NCI-H2196 treated with DMSO at 0.1 percent for 48 hours (cell line): ENCODE results near the gene PRKCI.
"Not testable (repeated sequence)": the region's sequence is repeated elsewhere in the genome, so short reads cannot be mapped to it uniquely, and the experiment has no call there.

Experiments
- DNase-seq: peaks from one replicate; lab custom pipeline; 2025; ENCODE audit not compliant: unreplicated experiment; lab: John Stamatoyannopoulos, UW

Gene PRKCI

DNA sequence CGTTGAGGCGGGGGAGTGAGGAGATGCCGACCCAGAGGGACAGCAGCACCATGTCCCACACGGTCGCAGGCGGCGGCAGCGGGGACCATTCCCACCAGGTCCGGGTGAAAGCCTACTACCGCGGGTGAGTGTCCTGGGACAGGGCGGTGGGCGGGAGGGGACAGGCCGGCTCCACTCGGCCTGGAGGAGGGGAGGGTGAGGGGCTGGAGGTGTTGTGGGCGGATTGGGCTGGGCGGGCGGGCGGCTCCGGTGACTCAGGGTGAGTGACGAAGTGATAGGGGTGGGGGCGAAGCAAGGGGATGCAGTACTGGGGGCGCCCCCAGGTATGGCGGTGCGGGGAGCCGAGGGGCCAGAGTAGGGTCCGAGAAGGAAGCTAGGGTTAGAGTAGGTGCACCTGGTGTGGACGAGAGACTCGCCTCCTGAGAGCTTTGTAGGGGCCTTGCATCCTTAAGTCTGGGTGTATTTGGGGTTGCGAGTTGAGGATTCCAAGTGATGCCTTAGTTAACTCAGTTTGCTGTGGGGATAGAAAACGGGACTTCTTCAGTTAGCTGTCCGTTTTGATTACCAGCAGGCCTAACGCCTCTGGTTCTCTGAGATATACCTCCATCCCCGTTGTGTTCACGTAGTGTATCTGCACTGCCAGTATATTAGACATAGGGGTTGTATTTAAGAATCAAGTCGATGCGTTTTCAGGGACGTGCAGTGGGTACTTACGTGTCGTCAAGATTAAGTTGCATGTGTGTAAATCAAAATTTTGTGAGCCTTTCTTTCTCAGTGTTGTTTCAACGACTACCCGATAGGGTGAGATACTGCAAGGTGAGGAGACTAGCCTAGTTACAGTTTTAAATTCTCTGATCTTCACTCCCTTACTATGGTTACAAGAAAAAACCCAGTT lies 670 bp downstream of the PRKCI start:
- DNase-seq, result no peak

DNA sequence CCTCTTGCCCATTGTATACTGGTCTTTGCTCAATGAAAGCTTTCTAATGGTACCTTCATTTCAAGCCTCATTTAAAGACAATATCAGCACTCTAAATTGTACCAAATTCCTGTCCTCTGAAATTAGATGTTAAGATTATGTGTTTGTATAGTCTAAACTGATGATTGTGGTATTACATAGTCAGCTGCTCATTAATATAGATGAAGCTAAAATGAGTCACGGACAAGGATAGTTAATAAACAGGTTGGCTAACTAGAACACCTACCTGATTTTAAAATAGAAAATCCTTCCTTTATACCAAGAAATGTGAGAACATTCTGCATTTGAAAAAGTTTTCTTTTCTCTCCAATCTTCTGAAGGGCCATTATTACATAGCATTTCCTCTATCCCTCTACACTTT lies 2.9 kb downstream of the PRKCI start:
- no peak for DNase-seq

DNA sequence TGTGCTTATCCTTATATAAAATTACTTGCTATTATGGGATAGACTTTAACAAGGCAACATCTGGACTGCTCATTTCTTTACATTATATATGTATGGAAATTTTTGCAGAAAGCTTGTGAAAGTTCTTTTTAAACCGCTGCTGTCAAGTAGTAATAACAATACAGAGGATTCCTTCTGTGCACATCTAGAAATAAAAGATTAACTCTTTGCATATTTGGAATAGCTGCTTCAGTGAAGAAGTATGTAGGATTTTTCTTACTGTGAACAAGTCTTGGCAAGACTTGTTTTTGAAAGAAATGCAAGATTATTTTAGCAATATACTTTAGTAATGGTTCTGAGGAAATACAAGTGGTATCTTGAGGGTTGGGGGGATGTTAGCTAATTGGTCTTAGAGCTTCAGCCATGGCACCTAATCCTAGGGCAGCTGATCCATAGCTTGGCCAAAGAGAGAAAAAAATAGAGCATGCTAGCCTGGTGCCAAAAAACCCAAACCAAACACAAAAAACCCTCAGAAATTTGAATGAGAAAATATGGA lies 4.3 kb downstream of the PRKCI start:
- DNase-seq, result no peak

DNA sequence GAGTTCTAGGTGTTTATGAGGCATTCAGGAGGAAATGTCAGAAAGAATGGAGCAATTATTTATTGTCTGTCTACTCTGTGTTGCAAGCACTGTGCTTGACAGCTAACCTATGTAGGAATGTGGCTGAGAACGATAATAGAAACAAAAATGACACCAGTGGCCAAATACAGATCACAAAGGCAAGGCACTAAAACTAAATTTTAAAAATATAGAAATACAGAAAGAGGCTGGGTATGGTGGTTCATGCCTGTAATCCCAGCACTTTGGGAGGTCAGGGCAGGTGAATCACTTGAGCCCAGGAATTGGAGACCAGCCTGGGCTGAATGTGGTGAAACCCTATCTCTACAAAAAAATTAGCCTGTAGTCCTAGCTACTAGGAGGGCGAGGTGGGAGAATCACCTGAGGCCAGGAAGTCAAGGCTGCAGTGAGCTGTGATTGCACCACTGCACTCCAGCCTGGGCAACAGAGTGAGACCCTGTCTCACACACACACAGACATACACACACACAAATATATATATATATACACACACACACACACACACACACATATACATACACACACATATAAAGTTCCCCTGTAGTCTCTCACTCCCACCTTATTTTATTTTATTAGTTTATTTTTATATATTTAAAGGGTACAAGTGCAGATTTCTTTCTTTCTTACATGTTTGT lies 6.0 kb downstream of the PRKCI start:
- DNase-seq, result no peak

DNA sequence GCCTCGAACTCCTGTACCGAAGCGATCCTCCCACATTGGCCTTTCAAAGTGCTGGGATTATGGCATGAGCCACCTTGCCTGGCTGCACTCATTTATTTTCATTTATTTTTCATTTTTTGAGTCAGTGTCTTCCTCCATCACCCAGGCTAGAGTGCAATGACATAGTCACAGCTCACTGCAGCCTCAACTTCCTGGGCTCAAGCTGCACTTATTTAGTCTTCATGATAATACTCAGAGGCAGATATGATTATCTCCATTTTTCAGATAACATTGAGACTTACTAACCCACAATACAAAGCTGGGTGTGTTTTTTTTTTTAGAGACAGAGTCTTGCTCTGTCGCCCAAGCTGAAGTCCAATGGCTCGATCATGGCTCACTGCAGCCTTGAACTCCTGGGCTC lies 10.0 kb downstream of the PRKCI start:
- no peak for DNase-seq

DNA sequence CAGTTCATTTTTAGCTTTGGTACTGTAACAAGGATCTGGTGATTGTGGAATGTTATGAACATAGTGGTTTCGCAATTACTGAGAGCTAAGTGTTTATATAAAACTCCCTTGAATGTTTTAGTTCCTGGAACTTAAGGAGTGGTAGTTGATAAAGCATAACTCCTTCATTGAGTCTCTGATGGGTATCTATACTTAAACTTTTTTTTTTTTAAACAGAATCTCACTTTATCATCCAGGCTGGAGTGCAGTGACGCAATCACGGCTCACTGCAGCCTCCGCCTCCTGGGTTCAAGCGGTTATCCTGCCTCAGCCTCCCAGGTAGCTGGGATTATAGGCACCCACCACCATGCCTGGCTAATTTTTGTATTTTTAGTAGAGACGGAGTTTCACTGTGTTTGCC lies 11.3 kb downstream of the PRKCI start:
- no peak for DNase-seq

DNA sequence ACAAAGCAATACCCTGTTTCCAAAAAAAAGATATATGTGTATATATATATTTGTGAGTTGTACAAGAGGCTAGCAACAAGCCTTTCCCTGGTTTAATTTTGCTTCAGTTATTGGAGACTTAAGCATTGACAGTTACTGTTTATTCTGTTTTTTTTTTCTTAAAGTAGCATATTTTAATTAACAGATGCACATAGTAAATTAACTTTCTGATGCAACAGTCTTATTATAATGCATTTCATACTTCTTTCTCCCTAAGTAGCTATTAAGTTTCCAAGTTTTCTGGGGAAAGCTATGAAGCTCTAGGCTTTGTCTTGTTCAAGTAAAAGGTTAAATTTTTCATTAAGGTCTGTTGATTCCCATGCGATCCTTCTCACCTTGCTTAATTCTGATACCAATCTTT lies 17.9 kb downstream of the PRKCI start:
- DNase-seq, result no peak

DNA sequence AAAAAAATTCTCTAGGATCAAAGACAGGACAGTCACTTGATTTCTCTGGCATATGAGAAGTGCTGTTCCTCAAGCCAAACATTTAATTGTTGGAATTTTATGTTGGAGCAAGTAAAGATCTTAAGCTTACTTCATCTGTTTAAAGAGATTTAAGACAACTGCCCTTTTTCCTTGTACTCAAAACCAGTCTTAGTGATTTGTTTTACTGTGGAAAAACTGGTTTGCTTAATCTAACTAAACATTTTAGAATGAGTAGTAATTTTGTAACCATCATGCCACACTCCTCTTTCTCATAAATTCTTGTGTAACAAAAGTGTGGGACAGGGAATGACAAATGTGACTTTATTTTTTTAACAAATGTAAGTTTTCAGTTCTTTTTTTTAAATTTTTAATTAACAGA lies 18.4 kb downstream of the PRKCI start:
- no peak for DNase-seq

DNA sequence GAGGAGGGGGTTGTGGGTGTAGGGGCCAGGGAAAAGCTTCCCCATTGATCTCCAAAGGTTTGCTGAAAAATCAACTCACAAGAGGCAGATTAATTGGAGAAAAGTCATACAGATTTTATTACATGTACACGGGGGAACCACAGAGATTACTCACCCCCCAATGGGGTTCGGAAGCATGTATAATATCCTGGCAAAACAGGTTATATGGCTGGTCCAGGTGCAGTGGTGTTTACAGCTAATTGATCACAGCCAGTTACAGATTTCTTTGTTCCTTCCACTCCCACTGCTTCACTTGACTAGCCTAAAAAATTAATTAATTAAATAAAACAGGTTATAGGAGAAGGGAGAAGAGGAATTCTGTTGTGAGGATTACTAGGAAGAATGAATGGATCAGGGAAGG lies 22.4 kb downstream of the PRKCI start:
- no peak for DNase-seq

DNA sequence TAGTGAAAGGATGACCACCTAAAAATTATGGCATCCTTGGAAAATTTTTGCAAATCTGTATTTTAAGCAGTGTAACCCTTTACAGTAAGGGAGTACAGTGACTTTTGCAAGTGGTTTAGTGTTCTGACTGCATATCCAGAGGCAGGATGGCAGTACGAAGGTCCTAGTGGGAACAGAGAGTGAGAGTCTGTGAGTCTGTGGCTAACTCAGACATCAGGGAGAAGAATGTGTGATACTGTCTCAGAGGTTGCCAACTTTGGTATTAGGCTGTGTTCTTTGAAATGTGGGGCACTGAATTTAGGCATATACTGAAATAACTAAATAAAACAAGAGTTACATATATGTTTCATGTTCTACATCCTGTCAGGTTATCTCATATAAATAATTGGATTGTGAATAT lies 25.7 kb downstream of the PRKCI start:
- no peak for DNase-seq

DNA sequence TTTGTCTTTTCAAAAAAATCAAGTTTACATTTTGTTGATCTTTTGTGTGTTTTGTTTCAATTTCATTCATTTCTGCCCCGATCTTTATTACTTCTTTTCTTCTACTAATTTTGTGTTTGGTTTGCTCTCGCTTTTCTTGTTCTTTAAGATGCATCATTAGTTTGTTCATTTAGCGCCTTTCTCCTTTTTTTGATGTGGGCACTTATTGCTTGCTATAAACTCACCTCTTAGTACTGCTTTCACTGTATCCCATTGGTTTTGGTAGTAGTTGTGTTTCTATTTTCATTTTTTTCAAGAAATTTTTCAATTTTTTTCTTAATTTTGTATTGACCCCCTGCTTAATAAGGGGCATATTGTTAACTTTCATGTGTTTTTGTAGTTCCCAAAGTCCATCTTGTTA lies 34.4 kb downstream of the PRKCI start:
- no peak for DNase-seq

DNA sequence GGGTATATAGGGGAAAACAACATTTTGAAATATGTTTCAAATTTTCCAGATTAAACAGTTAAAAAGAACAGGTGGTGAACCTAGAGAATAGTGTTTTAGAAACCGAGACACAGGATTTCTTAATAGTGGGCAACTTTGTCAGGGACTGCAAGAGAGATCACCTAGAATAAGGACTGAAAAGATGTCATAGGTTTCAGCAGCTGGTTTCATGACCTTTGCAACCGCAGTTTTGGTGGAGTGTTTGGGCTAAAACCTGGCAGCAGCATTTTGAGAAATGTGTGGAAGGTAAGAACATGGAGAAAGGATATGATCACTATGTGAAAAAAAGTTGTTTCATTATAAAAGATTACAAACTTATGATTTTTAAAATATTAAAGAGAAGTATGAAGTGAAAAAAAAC lies 34.9 kb downstream of the PRKCI start:
- no peak for DNase-seq

DNA sequence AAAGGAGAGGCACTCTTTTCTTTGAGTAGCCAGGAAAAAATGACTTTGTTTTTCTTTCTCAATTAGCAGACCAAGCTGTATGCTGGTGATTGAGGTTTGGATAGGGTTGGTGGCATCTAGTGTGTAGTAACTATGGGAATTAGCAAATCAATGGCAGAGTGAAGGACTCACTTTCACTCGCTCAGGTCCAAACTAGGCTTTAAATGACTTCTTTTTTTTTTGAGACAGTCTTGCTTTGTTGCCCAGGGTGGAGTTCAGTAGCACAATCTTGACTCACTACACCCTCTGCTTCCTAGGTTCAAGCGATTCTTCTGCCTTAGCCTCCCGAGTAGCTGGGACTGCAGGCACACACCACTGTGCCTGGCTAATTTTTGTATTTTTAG lies 35.9 kb downstream of the PRKCI start:
- no peak for DNase-seq

DNA sequence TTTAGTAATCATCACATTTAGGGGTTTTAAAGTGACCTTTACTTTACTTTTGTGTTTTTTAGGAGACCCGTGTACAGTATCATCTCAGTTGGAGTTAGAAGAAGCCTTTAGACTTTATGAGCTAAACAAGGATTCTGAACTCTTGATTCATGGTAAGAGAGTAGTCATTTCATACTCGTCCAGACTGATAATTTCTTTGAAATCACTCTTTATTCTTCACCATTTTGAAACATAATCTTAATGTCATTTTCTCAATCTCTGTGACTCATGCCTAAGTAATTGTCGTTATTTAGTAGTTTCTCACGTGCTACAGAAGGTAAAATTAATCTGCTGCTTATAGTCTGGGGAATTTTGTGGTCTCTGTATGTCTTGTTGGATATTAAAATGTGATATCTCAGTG lies 37.7 kb downstream of the PRKCI start:
- no peak for DNase-seq

DNA sequence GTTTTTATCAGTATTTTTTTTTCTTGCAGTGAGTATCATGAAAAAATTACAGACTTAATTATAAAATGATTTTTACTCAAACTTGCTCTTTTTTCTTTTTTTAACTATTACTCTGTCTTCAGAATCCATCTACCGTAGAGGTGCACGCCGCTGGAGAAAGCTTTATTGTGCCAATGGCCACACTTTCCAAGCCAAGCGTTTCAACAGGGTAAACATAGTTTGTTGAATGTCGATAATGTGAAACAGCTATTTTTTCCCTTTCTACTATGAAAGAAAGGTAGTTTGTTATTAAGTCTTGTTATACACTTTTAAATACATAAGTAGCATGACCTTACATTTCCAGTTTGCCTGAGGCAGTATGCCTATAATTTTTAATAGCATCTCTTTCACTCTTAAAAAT lies 45.6 kb downstream of the PRKCI start:
- DNase-seq, result no peak

DNA sequence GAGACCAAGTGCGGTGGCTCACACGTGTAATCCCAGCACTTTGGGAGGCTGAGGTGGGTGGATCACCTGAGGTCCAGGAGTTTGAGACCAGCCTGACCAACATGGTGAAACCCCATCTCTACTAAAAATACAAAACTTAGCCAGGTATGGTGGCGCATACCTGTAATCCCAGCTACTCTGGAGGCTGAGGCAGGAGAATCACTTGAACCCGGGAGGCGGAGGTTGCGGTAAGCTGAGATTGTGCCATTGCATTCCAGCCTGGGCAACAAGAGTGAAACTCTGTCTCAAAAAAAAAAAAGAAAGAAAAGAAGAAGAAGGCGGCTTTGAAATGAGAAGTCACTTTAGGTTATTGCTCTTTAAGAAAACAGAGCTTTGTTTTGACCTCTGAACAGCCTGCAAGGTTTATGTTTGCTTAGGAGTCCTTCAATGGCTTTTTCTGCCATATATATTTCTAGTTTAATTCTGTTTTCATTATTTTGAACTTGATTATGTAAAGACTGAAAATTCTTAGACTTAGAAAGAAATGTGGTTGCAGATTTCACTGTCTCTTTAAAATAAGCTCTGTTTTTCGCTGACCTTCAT lies 47.5 kb downstream of the PRKCI start:
- DNase-seq, result not testable (repeated sequence)

DNA sequence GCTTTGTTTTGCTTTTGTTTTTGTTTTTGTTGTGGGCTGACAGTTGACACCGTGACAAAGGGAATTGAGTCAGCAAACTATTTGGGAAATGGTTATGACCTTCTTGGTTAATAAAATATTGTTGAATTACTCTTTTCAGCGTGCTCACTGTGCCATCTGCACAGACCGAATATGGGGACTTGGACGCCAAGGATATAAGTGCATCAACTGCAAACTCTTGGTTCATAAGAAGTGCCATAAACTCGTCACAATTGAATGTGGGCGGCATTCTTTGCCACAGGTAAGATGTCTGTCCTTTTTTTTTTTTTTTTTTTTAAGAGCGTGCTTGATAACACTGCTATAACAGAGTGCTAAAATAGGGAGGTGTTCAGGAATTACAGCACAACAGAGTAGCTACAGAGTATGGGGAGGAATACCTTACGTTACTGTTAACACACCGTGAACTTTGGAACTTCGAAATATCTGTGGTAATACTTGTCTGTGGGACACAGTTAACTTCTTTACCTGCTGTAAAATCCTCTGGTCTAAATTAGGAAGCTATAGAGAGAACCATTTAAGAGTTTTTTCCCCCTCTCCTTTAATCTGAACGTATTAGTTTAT lies 48.2 kb downstream of the PRKCI start:
- no peak for DNase-seq

DNA sequence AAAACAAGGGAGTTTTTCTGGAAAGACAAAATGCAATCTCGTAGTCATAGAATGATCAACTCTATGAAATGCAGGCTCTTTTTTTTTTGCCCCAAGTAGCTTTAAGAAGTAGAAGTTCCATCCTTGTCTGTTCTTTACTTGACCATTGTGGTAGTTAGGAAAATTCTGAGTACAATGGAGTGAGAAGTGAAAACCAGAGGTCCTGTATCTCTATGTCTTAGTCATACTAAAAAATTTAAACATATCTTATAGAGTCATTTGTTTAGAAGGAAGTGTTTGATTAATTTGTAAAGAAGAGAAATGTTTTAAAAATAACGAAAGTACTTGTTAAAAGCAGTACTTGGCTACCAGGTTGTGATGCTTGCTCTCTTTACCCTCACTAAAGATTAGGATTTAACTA lies 52.4 kb downstream of the PRKCI start:
- DNase-seq, result no peak

DNA sequence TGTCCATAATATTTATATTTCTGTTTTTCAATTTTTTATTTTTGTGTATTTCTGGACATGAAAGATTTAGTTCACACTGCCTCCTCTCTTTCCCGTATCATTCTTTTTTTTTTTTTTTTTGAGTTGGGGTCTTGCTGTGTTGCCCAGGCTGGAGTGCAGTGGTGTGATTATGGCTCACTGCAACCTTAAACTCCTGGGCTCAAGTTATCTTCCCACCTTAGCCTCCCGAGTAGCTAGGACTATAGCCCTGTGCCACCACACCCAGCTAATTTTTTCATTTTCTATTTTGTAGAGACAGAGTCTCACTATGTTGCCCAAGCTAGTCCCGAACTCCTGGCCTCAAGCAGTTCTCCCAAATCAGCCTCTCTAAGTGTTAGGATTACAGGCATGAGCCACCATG lies 53.6 kb downstream of the PRKCI start:
- no peak for DNase-seq

DNA sequence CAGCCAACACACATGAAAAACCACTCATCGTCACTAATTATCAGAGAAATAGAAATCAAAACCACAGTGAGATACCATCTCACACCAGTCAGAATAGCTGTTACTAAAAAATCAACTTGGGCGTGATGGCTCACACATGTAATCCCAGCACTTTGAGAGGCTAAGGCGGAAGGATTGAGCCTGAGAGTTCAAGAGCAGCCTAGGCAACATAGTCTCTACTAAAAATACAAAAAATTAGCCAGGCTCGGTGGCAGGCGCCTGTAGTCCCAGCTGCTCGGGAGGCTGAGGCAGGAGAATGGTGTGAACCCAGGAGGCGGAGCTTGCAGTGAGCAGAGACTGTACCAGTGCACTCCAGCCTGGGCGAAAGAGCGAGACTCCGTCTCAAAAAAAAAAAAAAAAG lies 55.1 kb downstream of the PRKCI start:
- not testable (repeated sequence) for DNase-seq

DNA sequence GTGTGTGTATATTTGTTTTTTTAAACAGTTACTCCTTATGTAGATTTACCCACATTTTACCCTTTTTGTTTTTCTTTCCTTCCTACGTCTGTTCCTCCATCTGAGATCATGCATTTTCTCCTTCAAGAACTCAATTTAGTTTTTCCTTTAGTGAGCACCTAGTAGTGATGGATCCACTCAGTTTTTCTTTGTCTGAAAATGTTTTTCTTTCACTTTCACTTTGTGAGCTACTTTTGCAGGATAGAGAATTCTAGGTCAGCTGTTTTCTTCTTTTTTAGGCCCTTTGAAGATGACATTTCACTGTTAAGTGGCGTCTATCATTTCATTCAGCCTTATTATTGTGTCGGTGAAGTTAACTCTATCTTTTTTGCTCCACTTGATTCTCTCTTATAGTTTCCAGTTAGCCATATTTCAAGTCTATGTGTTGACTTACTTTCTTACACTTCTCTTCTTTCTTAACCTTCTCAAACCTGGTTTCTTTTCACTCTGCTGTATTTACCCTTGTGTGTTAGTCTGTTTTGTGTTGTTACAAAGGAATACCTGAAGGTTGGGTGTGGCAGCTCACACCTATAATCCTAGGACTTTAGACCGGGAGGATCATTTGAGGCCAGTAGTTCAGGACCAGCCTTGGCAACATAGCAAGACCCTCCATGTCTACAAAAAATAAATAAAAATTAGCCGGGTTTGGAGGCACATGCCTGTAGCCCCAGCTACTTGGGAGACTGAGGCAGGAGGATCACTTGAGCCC lies 55.8 kb downstream of the PRKCI start:
- no peak for DNase-seq
